ENCODE data around the gene DUSP2. TPM values are rescaled to one million over a fixed set of nuclear protein-coding genes. Genes with fewer than 3 reads are reported as not detected.

The DUSP2 gene
- polyA plus RNA-seq, 4 donors = 4.0 to 6.2 (median 4.7) TPM

GRCh38 chr2:96135621-96136020 lies 9.6 kb downstream of the DUSP2 start:
- no peak for DNase-seq (ENCODE audit: low read depth in 4 of 4, low spot score in 2 of 4)

DNA sequence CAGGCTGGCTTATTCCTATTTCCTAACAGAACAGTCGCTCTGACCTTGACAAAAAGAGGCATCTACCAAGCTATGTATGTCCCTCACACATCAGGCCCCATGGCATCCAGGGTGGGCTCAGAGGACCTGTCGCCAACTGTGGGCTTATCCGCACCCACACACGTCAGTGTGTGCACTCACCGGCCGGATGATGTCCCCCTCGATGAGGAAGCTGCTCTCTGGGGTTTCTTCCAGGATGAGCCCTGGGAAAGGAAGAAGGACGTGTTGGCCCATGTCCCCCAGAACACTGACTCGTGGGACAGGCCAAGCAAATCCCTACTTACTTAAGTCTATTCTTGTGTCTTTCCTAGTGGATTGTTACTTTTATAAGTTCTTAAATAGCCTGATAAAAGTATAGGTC lies 10.1 kb downstream of the DUSP2 start:
- no peak for DNase-seq (ENCODE audit: low read depth in 4 of 4, low spot score in 2 of 4)

DNA sequence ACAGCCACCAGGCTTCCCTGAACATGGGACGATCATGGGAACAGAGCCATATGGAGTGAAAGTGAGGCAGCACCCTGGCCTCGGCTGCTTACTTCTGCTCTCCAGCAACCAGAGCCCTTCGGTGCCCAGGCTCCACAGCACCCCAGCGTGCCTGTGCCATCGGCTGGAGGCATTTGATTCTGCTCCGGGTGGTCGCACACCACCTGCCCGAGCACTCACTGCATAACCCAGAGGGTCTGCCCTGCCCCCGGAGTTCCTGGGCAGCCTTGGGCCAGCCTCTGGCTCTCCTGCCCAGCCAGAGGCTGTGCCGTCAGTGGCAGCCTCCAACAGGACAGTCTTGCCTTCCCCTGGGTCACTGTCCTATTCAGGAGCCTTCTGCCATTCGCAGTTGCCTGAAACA lies 10.8 kb downstream of the DUSP2 start:
- no peak for DNase-seq (ENCODE audit: low read depth in 4 of 4, low spot score in 2 of 4)

DNA sequence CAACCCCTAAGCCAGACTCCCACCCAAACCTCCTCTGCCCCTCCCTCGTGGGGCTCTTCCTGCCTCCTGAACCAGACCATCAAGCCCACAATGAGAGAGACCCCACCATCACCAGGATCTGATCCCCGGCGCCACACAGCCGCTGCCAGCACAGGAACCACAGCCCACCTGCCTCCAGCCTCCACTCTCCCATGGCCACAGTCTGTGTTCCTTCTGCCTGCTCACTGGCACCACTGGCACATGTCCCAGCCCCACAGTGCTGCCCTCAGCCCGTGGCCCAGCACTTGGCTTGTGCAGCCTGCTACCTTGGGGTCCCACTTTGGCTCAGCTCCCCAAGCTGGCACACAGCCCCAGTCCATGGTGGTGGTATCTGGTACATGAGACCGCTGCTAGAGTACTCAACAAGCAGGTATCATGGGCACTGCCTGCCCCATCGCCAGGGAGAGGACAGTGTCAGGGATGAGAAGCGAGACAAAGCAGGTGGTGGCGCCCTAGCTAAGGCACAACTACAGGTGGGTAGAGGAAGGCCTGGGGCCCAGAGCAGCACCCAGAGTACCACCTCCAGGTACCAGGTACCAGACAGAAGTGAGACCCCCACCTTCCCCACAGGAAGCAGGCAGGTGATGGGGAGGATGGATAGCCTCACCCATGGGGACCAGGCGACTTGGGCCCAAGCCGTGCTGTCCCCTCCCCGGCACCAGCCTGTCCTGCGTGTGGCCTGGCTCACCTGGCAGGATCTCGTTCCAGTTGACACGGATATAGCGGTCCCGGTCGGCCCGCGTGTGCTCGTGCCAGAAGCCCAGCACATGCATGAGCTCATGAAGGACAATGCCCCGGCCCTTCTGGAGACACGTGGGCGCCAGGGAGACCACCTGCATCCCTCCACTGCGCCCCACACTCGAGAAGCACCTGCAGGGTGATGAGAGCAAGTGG lies 13.2 kb downstream of the DUSP2 start:
- no peak for DNase-seq (ENCODE audit: low read depth in 4 of 4, low spot score in 2 of 4)

DNA sequence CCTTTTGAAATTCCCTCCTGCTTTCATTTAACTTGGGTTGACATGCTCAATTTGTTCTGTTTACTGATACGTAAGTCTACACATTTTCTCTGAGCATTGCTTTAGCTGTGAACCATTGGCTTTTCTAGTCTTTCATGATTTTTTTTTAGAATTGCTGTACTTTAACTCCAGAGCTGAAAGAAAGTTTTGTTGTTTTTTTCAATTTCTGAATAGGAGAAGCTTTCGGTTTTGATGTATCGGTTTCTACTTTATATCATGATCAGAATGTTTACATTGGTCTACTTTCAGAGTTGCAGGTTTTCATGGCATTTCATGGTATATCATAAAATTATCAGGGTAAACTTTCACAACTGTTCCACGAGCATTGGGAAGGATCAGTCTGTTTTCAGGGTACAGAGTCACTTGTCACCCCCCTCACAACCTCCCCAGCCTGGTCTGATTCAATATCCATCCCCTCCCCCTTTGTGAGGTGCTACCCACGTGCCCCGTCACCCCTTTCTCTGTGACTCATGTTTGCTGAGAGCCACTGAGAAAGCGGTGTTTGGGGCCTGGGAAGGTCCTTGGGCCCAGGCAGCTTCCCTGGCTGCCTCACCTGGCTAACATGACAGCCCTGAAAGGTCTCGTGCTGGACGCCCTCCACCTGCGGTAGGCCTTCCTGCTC lies 14.0 kb downstream of the DUSP2 start:
- no peak for DNase-seq (ENCODE audit: low read depth in 4 of 4, low spot score in 2 of 4)

- no peak for DNase-seq (ENCODE audit: low read depth in 4 of 4, low spot score in 2 of 4)
Measured at GRCh38 chr2:96130483-96130882, 14.8 kb downstream of the DUSP2 start.

- no peak for DNase-seq (ENCODE audit: low read depth in 4 of 4, low spot score in 2 of 4)
Measured at GRCh38 chr2:96129528-96130120, 15.6 kb downstream of the DUSP2 start.

DNA sequence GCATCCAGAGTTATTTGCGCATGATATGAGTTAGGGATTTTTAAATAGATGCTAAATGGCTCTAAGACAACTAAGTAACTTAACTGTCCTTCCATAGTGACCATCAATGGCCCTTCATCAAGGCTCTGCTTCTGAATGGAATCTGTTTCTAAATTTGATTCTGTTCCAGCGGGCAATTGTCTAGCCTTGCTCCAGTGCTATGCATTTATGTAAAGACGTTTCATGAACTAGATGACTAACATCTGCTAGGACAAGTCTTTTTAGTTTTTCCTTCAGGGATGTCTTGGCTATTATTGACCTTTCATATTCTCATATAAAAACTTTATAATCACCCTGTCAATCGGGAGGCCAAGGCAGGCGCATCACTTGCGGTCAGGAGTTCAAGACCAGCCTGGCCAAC lies 16.8 kb downstream of the DUSP2 start:
- DNase-seq (ENCODE audit: low read depth in 4 of 4, low spot score in 2 of 4) = no peak

- no peak for DNase-seq (ENCODE audit: low read depth in 4 of 4, low spot score in 2 of 4)
Measured at GRCh38 chr2:96124406-96125265, 20.6 kb downstream of the DUSP2 start.

GRCh38 chr2:96123936-96124335 lies 21.3 kb downstream of the DUSP2 start:
- no peak for DNase-seq (ENCODE audit: low read depth in 4 of 4, low spot score in 2 of 4)

DNA sequence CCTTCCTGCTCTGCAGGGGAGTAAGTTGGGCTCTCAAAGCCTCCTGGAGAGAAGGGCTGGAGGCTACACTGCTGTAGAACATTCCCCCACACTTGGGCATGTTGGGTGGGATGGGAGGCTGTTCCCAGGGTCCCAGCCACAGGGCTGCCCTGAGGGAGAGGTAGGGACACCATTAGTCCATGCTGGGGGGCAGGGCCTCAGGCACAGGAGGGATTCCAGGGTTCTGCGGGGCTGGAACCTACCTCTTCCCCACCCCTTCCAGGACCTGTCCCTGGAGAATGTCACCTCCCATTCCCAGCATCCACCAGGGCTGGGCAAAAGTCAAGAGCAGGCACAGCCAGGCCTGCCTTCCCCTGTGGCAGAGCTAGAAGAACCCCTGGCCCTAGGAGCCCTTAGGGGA lies 21.9 kb downstream of the DUSP2 start:
- no peak for DNase-seq (ENCODE audit: low read depth in 4 of 4, low spot score in 2 of 4)

DNA sequence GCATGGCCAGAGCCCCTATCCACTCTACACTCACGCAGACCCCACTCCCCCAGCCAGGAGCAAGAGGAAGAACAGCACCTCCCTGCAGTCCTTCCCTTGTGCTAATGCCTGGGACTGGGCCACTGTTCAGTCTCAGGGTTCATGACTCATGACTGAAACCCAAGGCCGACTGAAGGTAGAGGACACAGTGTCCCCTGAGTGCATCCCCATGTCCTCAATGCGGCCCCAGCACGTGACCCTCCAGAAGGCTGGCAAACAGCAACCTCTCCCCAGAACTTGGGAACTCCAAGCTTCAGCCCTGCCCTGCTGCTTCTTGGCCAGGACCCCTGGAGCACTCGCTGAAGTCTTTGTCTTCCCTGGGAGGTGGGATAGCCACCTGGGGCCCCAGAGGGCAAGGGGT lies 22.8 kb downstream of the DUSP2 start:
- DNase-seq (ENCODE audit: low read depth in 4 of 4, low spot score in 2 of 4) = no peak

- DNase-seq (ENCODE audit: low read depth in 4 of 4, low spot score in 2 of 4) = no peak
Measured at GRCh38 chr2:96121414-96121813, 23.8 kb downstream of the DUSP2 start.

- no peak for DNase-seq (ENCODE audit: low read depth in 4 of 4, low spot score in 2 of 4)
Measured at GRCh38 chr2:96120991-96121390, 24.2 kb downstream of the DUSP2 start.

DNA sequence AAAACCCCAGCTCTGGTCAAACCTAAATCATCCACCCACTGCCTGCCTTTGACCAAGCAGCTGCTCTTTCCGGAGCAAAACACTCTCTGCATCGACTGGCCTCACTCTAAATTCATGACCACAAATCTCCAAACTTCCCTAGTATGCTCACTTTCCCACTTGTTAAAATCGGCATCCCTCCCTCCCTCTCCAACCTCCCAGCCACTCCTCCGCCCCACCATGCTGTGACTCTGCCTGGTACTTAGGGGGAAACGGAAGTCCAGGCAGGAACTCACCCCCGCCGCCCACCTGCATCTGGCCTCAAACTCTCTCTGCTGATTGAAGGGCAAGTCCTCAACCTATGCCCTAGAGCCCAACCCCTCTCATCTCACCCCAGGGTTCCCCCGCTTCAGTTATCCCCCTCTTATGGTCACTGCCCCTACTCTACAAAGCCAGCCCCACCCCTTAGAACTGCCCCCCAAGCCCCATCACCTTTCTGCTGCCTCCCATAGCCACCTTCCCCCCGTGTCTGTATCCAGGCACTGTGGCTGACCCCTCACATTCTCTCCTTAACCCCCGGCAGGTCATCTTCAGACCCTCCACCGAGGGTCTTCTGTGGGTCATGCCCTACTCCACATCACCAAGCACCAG lies 25.0 kb downstream of the DUSP2 start:
- DNase-seq (ENCODE audit: low read depth in 4 of 4, low spot score in 2 of 4) = no peak

- no peak for DNase-seq (ENCODE audit: low read depth in 4 of 4, low spot score in 2 of 4)
Measured at GRCh38 chr2:96119389-96119751, 25.9 kb downstream of the DUSP2 start.

DNA sequence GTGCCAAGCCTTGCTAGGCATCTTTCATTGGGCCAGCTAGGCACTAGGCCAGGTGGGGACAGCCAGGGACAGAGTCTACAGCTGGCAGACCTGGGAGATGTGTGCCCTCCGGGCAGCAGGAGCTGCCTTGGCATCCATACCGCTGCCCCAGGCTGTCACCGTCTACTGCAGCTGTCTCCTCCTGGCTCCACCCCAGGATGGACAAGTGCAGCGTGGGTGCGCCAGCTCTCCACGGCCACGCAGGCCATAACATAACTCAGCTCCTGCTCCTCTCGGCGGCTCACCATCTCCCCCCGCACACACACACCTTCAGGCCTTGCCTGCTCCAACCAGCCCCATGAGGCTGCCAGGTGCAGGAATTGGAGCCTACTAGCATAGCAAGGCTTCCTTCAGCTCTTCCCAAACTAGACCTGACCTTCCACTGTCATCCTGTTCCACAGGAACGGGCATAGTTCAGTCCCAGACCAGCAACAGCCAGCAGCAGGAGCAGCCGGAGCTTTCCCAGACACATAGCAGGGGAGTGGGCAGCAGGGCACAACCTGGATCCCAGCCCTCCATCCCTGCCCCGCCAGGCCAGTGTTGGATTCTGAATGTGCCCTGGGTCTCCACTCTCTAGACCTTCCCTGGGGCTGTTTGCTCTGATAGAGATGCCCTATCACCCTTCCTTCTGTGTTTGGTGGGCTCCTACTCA lies 26.4 kb downstream of the DUSP2 start:
- no peak for DNase-seq (ENCODE audit: low read depth in 4 of 4, low spot score in 2 of 4)

- no peak for DNase-seq (ENCODE audit: low read depth in 4 of 4, low spot score in 2 of 4)
Measured at GRCh38 chr2:96117701-96118588, 27.3 kb downstream of the DUSP2 start.
